ENCODE data around the gene NALF2.
A peak's percentile ranks its signal among the peaks of the same experiment; 100 is the strongest.

NALF2 gene

GRCh38 chrX:69506617-69507499 lies 2.7 kb downstream of the NALF2 start:
- TF ChIP-seq POLR2A (IDR thresholded peaks at IDR 0.05; ENCODE audit: low read depth, low read length): no peak
- DNase-seq (ENCODE audit: insufficient read length, low spot score): peak; percentile 13
- no peak for FAIRE-seq

GRCh38 chrX:69507500-69507789 lies 3.3 kb downstream of the NALF2 start:
- no peak for FAIRE-seq
- TF ChIP-seq POLR2A (IDR thresholded peaks at IDR 0.05; ENCODE audit: low read depth, low read length): no peak
- no peak for DNase-seq (ENCODE audit: insufficient read length, low spot score)

GRCh38 chrX:69508610-69509009 lies 4.5 kb downstream of the NALF2 start:
- FAIRE-seq (no peak), DNase-seq (ENCODE audit: insufficient read length, low spot score) (no peak)
- TF ChIP-seq POLR2A (IDR thresholded peaks at IDR 0.05; ENCODE audit: low read depth, low read length): no peak

- TF ChIP-seq POLR2A (IDR thresholded peaks at IDR 0.05; ENCODE audit: low read depth, low read length): no peak
- no peak for FAIRE-seq
Observed at GRCh38 chrX:69510137-69510715, 6.1 kb downstream of the NALF2 start.

GRCh38 chrX:69510914-69511513 lies 6.9 kb downstream of the NALF2 start:
- DNase-seq (ENCODE audit: insufficient read length, low spot score) (no peak), FAIRE-seq (no peak)
- no peak for TF ChIP-seq POLR2A (IDR thresholded peaks at IDR 0.05; ENCODE audit: low read depth, low read length)

More at GRCh38 chrX:69510137-69510715, 6.1 kb downstream of the NALF2 start:
- DNase-seq (ENCODE audit: insufficient read length, low spot score): no peak

GRCh38 chrX:69522052-69522451 lies 17.9 kb downstream of the NALF2 start:
- no peak for FAIRE-seq
- no peak for DNase-seq (ENCODE audit: insufficient read length, low spot score)
- no peak for TF ChIP-seq POLR2A (IDR thresholded peaks at IDR 0.05; ENCODE audit: low read depth, low read length)

GRCh38 chrX:69523314-69523713 lies 19.2 kb downstream of the NALF2 start:
- FAIRE-seq: no peak

GRCh38 chrX:69524781-69525363 lies 20.7 kb downstream of the NALF2 start:
- DNase-seq (ENCODE audit: insufficient read length, low spot score) (no peak), FAIRE-seq (no peak)
- TF ChIP-seq POLR2A (IDR thresholded peaks at IDR 0.05; ENCODE audit: low read depth, low read length): no peak

More at GRCh38 chrX:69523314-69523713, 19.2 kb downstream of the NALF2 start:
- TF ChIP-seq POLR2A (IDR thresholded peaks at IDR 0.05; ENCODE audit: low read depth, low read length): no peak
- no peak for DNase-seq (ENCODE audit: insufficient read length, low spot score)

- FAIRE-seq (no peak), DNase-seq (ENCODE audit: insufficient read length, low spot score) (no peak)
- no peak for TF ChIP-seq POLR2A (IDR thresholded peaks at IDR 0.05; ENCODE audit: low read depth, low read length)
Observed at GRCh38 chrX:69530306-69530705, 26.2 kb downstream of the NALF2 start.

GRCh38 chrX:69531031-69531755 lies 27.1 kb downstream of the NALF2 start:
- no peak for FAIRE-seq
- TF ChIP-seq POLR2A (IDR thresholded peaks at IDR 0.05; ENCODE audit: low read depth, low read length): no peak

GRCh38 chrX:69535661-69536060 lies 31.5 kb downstream of the NALF2 start:
- FAIRE-seq (no peak), DNase-seq (ENCODE audit: insufficient read length, low spot score) (no peak)
- no peak for TF ChIP-seq POLR2A (IDR thresholded peaks at IDR 0.05; ENCODE audit: low read depth, low read length)

More at GRCh38 chrX:69531031-69531755, 27.1 kb downstream of the NALF2 start:
- no peak for DNase-seq (ENCODE audit: insufficient read length, low spot score)

- DNase-seq (ENCODE audit: insufficient read length, low spot score): peak; percentile 62
- no peak for TF ChIP-seq POLR2A (IDR thresholded peaks at IDR 0.05; ENCODE audit: low read depth, low read length)
- no peak for FAIRE-seq
Observed at GRCh38 chrX:69538321-69538876, 34.3 kb downstream of the NALF2 start.

- no peak for FAIRE-seq
- no peak for TF ChIP-seq POLR2A (IDR thresholded peaks at IDR 0.05; ENCODE audit: low read depth, low read length)
- no peak for DNase-seq (ENCODE audit: insufficient read length, low spot score)
Observed at GRCh38 chrX:69539437-69539836, 35.3 kb downstream of the NALF2 start.

Data from H54 (cell line).